HCT116 (cell line): ENCODE measurements around the gene IGSF21.

Source experiments
- EZH2 ChIP-seq: fragments of 200-600 bp; sonication (generic); IDR thresholded peaks from 2 replicates; pipeline ENCODE4 v1.6.1; 2017; ENCODE audit warnings: antibody characterized with exemption, mixed run types
- TF ChIP-seq, protein P1 (sequence below): IDR thresholded peaks from 2 replicates; pipeline ENCODE4 v1.6.1; 2012; ENCODE audit warnings: low read depth
- TF ChIP-seq, protein P2 (sequence below), 3 experiments: fragments of 200-600 bp in 1 of 3; sonication (generic) in 1 of 3; IDR thresholded peaks in 2 of 3; conservative IDR thresholded peaks in 1 of 3; 2 replicates each; pipeline ENCODE4 v1.5.1; 2012 to 2017; ENCODE audit warnings: low read depth in 2 of 3, low read length in 2 of 3, antibody characterized with exemption in 1 of 3, borderline replicate concordance in 1 of 3, control low read depth in 1 of 3, mild to moderate bottlenecking in 1 of 3, mixed read lengths in 1 of 3, mixed run types in 1 of 3, moderate library complexity in 1 of 3; ENCODE audit not compliant: insufficient read depth in 1 of 3

GRCh38 chr1:18199462-18199861 is 91.9 kb downstream of the IGSF21 start:
- no peak for TF ChIP-seq EZH2
- TF ChIP-seq, protein P1, sequence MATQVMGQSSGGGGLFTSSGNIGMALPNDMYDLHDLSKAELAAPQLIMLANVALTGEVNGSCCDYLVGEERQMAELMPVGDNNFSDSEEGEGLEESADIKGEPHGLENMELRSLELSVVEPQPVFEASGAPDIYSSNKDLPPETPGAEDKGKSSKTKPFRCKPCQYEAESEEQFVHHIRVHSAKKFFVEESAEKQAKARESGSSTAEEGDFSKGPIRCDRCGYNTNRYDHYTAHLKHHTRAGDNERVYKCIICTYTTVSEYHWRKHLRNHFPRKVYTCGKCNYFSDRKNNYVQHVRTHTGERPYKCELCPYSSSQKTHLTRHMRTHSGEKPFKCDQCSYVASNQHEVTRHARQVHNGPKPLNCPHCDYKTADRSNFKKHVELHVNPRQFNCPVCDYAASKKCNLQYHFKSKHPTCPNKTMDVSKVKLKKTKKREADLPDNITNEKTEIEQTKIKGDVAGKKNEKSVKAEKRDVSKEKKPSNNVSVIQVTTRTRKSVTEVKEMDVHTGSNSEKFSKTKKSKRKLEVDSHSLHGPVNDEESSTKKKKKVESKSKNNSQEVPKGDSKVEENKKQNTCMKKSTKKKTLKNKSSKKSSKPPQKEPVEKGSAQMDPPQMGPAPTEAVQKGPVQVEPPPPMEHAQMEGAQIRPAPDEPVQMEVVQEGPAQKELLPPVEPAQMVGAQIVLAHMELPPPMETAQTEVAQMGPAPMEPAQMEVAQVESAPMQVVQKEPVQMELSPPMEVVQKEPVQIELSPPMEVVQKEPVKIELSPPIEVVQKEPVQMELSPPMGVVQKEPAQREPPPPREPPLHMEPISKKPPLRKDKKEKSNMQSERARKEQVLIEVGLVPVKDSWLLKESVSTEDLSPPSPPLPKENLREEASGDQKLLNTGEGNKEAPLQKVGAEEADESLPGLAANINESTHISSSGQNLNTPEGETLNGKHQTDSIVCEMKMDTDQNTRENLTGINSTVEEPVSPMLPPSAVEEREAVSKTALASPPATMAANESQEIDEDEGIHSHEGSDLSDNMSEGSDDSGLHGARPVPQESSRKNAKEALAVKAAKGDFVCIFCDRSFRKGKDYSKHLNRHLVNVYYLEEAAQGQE: no peak
- TF ChIP-seq, protein P2, sequence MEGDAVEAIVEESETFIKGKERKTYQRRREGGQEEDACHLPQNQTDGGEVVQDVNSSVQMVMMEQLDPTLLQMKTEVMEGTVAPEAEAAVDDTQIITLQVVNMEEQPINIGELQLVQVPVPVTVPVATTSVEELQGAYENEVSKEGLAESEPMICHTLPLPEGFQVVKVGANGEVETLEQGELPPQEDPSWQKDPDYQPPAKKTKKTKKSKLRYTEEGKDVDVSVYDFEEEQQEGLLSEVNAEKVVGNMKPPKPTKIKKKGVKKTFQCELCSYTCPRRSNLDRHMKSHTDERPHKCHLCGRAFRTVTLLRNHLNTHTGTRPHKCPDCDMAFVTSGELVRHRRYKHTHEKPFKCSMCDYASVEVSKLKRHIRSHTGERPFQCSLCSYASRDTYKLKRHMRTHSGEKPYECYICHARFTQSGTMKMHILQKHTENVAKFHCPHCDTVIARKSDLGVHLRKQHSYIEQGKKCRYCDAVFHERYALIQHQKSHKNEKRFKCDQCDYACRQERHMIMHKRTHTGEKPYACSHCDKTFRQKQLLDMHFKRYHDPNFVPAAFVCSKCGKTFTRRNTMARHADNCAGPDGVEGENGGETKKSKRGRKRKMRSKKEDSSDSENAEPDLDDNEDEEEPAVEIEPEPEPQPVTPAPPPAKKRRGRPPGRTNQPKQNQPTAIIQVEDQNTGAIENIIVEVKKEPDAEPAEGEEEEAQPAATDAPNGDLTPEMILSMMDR (IDR thresholded peaks at IDR 0.05 in 2 of 3, conservative IDR thresholded peaks at IDR 0.05 in 1 of 3; ENCODE audit: borderline replicate concordance in 1 of 3, insufficient read depth in 1 of 3, low read depth in 2 of 3, low read length in 2 of 3): no peak
